Gastrocnemius medialis (tissue), 4 donors: ENCODE data around the gene SHPK. TPM values are rescaled to one million over a fixed set of nuclear protein-coding genes. Genes with fewer than 3 reads are reported as not detected.

Source experiments
- ATAC-seq, 2 donors: fragments of 150-250 bp; one replicate each; pipeline ENCODE4 v1.9.1; 2016
- DNase-seq, 2 donors: peaks; one replicate each; pipeline ENCODE4 v3.0.0-alpha.2; 2019
- H3K27ac ChIP-seq, 4 donors: fragments of 200-600 bp; sonication (generic); 1 replicate in 1 of 4; 2 replicates in 3 of 4; pipeline ENCODE4 v1.5.1; 2016 to 2018; ENCODE audit warnings: mild to moderate bottlenecking in 2 of 4, moderate library complexity in 1 of 4
- H3K27me3 ChIP-seq, 3 donors: fragments of 200-600 bp; sonication (generic) in 2 of 3; 1 replicate in 1 of 3; 2 replicates in 2 of 3; pipeline versions ENCODE4 v1.5.1 to v1.6.0; 2016 to 2019; ENCODE audit warnings: mild to moderate bottlenecking in 1 of 3, moderate library complexity in 1 of 3
- H3K36me3 ChIP-seq, 2 donors: fragments of 200-600 bp; sonication (generic) in 1 of 2; one replicate each; pipeline ENCODE4 v1.5.1; 2017 to 2018
- H3K4me1 ChIP-seq, 2 donors: fragments of 200-600 bp; sonication (generic) in 1 of 2; one replicate each; pipeline ENCODE4 v1.5.1; 2016 to 2017; ENCODE audit warnings: mild to moderate bottlenecking in 2 of 2
- H3K4me3 ChIP-seq, 4 donors: fragments of 200-600 bp; sonication (generic) in 3 of 4; 1 replicate in 1 of 4; 2 replicates in 3 of 4; pipeline ENCODE4 v1.5.1; 2016 to 2019; ENCODE audit warnings: mild to moderate bottlenecking in 2 of 4
- H3K9me3 ChIP-seq, 3 donors: fragments of 200-600 bp; sonication (generic) in 2 of 3; 1 replicate in 1 of 3; 2 replicates in 2 of 3; pipeline ENCODE4 v1.5.1; 2016 to 2019
- CTCF ChIP-seq, 5 experiments: fragments of 450-650 bp in 3 of 5; fragments of 200-600 bp in 2 of 5; sonication (generic) in 2 of 5; IDR thresholded peaks in 4 of 5; conservative IDR thresholded peaks in 1 of 5; 1 replicate in 4 of 5; 2 replicates in 1 of 5; pipeline ENCODE4 v1.5.1; 2016 to 2019; ENCODE audit warnings: antibody characterized with exemption in 5 of 5, mild to moderate bottlenecking in 3 of 5, moderate library complexity in 3 of 5
- POLR2A ChIP-seq, 2 donors: fragments of 450-650 bp; IDR thresholded peaks; one replicate each; pipeline ENCODE4 v1.6.1; 2017; ENCODE audit warnings: antibody characterized with exemption in 2 of 2, mild to moderate bottlenecking in 2 of 2, moderate library complexity in 2 of 2
- in situ Hi-C, 4 donors: fragments of 200-750 bp; cut with MboI; loops; one replicate each; pipeline versions ENCODE4 v1.15.0 to v1.8.0; 2017; ENCODE audit warnings: low sequenced_read_pairs in 4 of 4
- intact Hi-C: fragments of 100-400 bp; cut with DNase I; formaldehyde crosslinking; loops from one replicate; pipeline ENCODE4 v1.15.1; 2023; ENCODE audit warnings: low total_unique reads
- total RNA-seq, 4 donors: library from RNA; depleted of rRNA; stranded (reverse); fragments of >200 nt; gene quantifications; one replicate each; pipeline versions ENCODE4 v1.1.0 to v1.2.3, GENCODE V29; 2016

Gene SHPK
- total RNA-seq, 4 donors from 2014 or later = 4.1 to 4.7 (median 4.4) TPM

DNA sequence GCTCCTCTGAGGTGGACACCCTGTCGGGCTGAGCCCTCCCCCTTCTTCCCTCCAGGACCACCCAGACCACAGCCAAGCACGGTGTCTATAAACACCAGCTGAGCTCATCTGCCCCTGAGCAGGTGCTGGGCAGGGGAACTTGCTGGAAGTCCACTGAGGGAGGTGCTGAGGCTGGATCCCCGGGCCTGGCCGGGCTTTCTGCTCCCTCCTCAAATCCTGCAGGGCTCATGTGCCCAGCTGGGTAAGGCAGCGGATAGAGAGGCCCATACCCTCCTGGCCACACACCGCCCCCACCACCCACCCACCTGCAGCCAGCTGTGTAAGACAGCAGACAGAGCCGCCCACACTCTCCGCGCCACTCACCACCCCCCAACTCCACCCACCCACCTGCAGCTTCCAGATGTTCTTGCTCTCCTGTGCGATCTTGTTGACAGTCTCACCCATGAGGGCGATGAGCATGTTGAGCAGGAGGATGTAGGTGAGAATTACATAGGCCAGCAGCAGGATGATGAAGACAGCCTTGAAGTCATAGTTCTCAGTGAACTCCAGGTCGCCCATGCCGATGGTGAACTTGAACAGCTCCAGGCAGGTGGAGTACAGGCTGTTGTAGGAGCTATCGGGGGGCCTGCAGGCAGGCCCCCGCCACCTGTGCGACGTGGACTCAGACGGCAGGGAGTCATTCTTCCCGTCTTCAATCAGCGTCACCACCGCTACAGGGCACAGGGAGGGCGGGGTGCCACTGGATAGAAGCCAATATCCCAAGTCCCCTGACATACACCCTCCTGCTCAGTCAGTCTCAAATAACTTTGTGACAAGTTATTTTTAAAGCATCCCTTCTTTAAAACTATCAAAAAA, 62.6 kb downstream of the SHPK start:
- DNase-seq = no peak
- intact Hi-C loops = no loop called here
- H3K27ac ChIP-seq = no peak overlapping the region
- no peak overlapping the region for H3K4me3 ChIP-seq
- peaks cover 0 to 56% of the 10 kb centered on the region in 2 donors for H3K36me3 ChIP-seq
- TF ChIP-seq POLR2A (IDR thresholded peaks at IDR 0.05) = no peak
- no peak for TF ChIP-seq CTCF (IDR thresholded peaks at IDR 0.05 in 4 of 5, conservative IDR thresholded peaks at IDR 0.05 in 1 of 5)
- no peaks in the 10 kb centered on the region for H3K27me3 ChIP-seq
- H3K9me3 ChIP-seq = no peaks in the 10 kb centered on the region
- no peak for ATAC-seq
- in situ Hi-C loops = no loop called here
- H3K4me1 ChIP-seq = no peaks in the 10 kb centered on the region

DNA sequence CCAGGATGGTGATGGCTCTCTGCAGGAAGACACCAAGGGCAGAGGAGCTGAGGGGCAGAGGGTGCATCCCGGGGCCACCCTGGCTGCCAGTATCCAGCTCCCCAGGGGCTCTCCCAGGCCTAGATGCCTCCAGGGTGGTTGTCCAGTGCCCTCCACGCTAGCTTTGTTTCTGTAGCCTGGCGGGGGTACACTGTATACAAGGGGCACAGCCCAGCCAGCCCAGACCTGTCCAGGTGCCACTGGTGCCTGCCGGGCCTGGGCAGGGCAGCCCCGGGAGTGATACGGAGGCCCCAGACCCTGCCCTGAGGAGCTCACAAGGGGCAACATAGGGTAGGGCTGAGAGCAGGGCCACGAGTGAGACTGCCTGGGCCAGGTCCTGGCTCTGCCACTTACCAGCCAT, 63.8 kb downstream of the SHPK start:
- no peak for ATAC-seq
- no peaks in the 10 kb centered on the region for H3K27me3 ChIP-seq
- in situ Hi-C loops (no loop called here), intact Hi-C loops (no loop called here)
- DNase-seq = no peak
- H3K27ac ChIP-seq = no peak overlapping the region
- no peaks in the 10 kb centered on the region for H3K9me3 ChIP-seq
- H3K4me3 ChIP-seq = no peak overlapping the region
- no peaks in the 10 kb centered on the region for H3K4me1 ChIP-seq
- TF ChIP-seq POLR2A (IDR thresholded peaks at IDR 0.05) (no peak), CTCF (IDR thresholded peaks at IDR 0.05 in 4 of 5, conservative IDR thresholded peaks at IDR 0.05 in 1 of 5) (no peak)
- H3K36me3 ChIP-seq = peaks cover 0 to 53% of the 10 kb centered on the region in 2 donors

- H3K27me3 ChIP-seq = no peaks in the 10 kb centered on the region
- in situ Hi-C loops = no loop called here
- peaks cover 0 to 54% of the 10 kb centered on the region in 2 donors for H3K36me3 ChIP-seq
- H3K4me1 ChIP-seq = no peaks in the 10 kb centered on the region
- DNase-seq = no peak
- no peaks in the 10 kb centered on the region for H3K9me3 ChIP-seq
- no peak for ATAC-seq
- H3K27ac ChIP-seq = no peak overlapping the region
- H3K4me3 ChIP-seq = no peak overlapping the region
- TF ChIP-seq POLR2A (IDR thresholded peaks at IDR 0.05) (no peak), CTCF (IDR thresholded peaks at IDR 0.05 in 4 of 5, conservative IDR thresholded peaks at IDR 0.05 in 1 of 5) (no peak)
- intact Hi-C loops = no loop called here
These were observed 64.8 kb downstream of the SHPK start for GRCh38 chr17:3571043-3571900.

DNA sequence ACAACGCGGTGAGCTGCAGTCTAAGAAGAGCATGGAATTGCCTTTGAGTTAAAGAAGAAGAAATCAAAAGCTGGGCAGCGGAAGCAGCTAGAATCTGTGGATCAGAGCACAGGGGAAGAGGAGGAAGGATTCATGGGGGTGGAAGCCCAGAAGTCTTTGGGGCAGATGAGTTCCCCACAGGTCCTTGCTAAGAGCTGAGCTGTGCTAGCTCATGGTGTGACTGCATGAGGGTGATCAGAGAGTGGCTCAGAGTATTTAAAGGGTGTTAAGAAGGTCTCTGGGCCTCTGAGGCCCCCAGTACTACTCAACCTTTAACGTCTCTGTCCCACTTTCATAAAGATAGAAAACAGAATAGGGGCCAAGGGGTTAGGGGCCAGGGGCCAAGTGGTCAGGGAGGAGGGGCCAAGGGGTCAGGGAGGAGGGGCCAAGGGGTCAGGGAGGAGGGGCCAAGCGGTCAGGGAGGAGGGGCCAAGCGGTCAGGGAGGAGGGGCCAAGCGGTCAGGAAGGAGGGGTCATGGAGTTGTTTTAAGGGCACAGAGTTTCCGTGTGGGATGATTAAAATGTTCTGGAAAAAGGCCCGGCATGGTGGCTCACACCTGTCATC, 66.4 kb downstream of the SHPK start:
- Histone ChIP-seq H3K4me3 (no peak overlapping the region), H3K9me3 (no peaks in the 10 kb centered on the region), H3K27ac (no peak overlapping the region), H3K27me3 (no peaks in the 10 kb centered on the region), H3K36me3 (peaks cover 0 to 55% of the 10 kb centered on the region in 2 donors), H3K4me1 (no peaks in the 10 kb centered on the region)
- intact Hi-C loops = no loop called here
- ATAC-seq (no peak), DNase-seq (no peak)
- in situ Hi-C loops = no loop called here
- no peak for TF ChIP-seq POLR2A (IDR thresholded peaks at IDR 0.05)
- TF ChIP-seq CTCF (IDR thresholded peaks at IDR 0.05 in 4 of 5, conservative IDR thresholded peaks at IDR 0.05 in 1 of 5) = no peak
